GM21723 (cell line): ENCODE measurements around the gene WFIKKN1.

Experiments
- ATAC-seq: cut with Tn5 transposase; IDR thresholded peaks from one replicate; pipeline ENCODE4 v1.9.1; 2021; ENCODE audit warnings: mild to moderate bottlenecking, moderate library complexity; ENCODE audit not compliant: unreplicated experiment

The WFIKKN1 gene

GRCh38 chr16:622920-623280, 7.9 kb upstream of the WFIKKN1 start:
- ATAC-seq = no peak

GRCh38 chr16:624526-625070, 6.2 kb upstream of the WFIKKN1 start:
- ATAC-seq = no peak

GRCh38 chr16:625117-625976, 5.4 kb upstream of the WFIKKN1 start:
- ATAC-seq = no peak

- ATAC-seq = no peak
Observed at GRCh38 chr16:625977-626765, 4.6 kb upstream of the WFIKKN1 start.

GRCh38 chr16:626787-627453, 3.9 kb upstream of the WFIKKN1 start:
- no peak for ATAC-seq

- ATAC-seq = no peak
Observed at GRCh38 chr16:627454-628239, 3.1 kb upstream of the WFIKKN1 start.

GRCh38 chr16:628321-629061, 2.3 kb upstream of the WFIKKN1 start:
- no peak for ATAC-seq

- no peak for ATAC-seq
Observed at GRCh38 chr16:629185-629832, 1.5 kb upstream of the WFIKKN1 start.

GRCh38 chr16:629833-630248, 944 bp upstream of the WFIKKN1 start:
- ATAC-seq = no peak

- ATAC-seq = no peak
Observed at GRCh38 chr16:630249-630814, 453 bp upstream of the WFIKKN1 start.

GRCh38 chr16:631808-632358, 1.1 kb downstream of the WFIKKN1 start:
- no peak for ATAC-seq

- ATAC-seq = no peak
Observed at GRCh38 chr16:632486-633335, 1.9 kb downstream of the WFIKKN1 start.

GRCh38 chr16:633336-634050, 2.7 kb downstream of the WFIKKN1 start:
- no peak for ATAC-seq

GRCh38 chr16:634051-634670, 3.4 kb downstream of the WFIKKN1 start:
- no peak for ATAC-seq

- no peak for ATAC-seq
Observed at GRCh38 chr16:634996-635395, 4.2 kb downstream of the WFIKKN1 start.

GRCh38 chr16:635573-636205, 4.9 kb downstream of the WFIKKN1 start:
- ATAC-seq = no peak
